Endothelial cell of umbilical vein (primary cell): Measurements from ENCODE around the gene BLM.

Experiments
- CTCF ChIP-seq, 2 donors: IDR thresholded peaks; 1 replicate in 1 of 2; 2 replicates in 1 of 2; pipeline ENCODE4 v1.5.1; 2011; ENCODE audit warnings: low read length in 2 of 2, mild to moderate bottlenecking in 2 of 2, moderate library complexity in 2 of 2, control low read depth in 1 of 2, inconsistent platforms in 1 of 2, low read depth in 1 of 2; ENCODE audit not compliant: insufficient read depth in 1 of 2; ENCODE audit errors: extremely low read depth in 1 of 2
- EZH2 ChIP-seq: IDR thresholded peaks from 2 replicates; pipeline ENCODE4 v1.6.1; 2012; ENCODE audit warnings: borderline replicate concordance, low read depth, mild to moderate bottlenecking, moderate library complexity, low read length, inconsistent platforms; ENCODE audit not compliant: severe bottlenecking
- FOS ChIP-seq: IDR thresholded peaks from 2 replicates; pipeline ENCODE4 v1.6.1; 2011; ENCODE audit warnings: mild to moderate bottlenecking, low read length, moderate library complexity, borderline replicate concordance; ENCODE audit not compliant: insufficient read depth
- POLR2A ChIP-seq: IDR thresholded peaks from 2 replicates; pipeline ENCODE4 v1.6.1; 2012; ENCODE audit warnings: low read depth, mild to moderate bottlenecking, control low read depth, low read length
- POLR2AphosphoS5 ChIP-seq: IDR thresholded peaks from 2 replicates; pipeline ENCODE4 v1.6.1; 2012; ENCODE audit warnings: low read depth, mild to moderate bottlenecking, control low read depth, low read length, moderate library complexity; ENCODE audit not compliant: insufficient read depth

- TF ChIP-seq CTCF (IDR thresholded peaks at IDR 0.05; ENCODE audit: extremely low read depth in 1 of 2, insufficient read depth in 1 of 2, low read depth in 1 of 2, low read length in 2 of 2) (no peak), POLR2A (no peak), POLR2AphosphoS5 (no peak), FOS (no peak), EZH2 (no peak)
Measured at GRCh38 chr15:90855139-90855538, 138.0 kb downstream of the BLM start.
